ENCODE results near the gene SFRP5.

SFRP5 gene

GRCh38 chr10:97765201-97765600 lies 6.6 kb downstream of the SFRP5 start:
- no peak for DNase-seq (ENCODE audit: low read depth in 2 of 2)

DNA sequence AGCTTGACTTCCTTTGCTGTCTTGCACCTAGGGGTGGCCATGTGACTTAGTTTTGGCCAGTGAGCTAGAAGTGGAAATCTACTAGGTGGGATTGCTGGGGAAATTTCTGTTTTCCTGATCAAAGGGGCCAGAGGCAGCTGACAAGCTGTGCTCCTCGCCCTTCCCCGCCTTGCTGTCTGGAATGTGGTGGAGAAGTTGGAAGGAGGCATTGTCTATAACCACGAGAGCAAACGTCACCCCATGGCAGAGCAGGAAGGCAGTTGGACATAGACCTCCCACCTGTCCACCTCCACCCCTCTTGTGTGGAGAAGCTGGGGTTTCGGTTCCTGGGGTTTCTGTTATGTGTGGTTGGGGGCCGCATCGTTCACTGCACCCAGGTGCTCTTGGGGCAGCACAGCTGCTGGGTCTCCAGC lies 7.3 kb downstream of the SFRP5 start:
- no peak for DNase-seq (ENCODE audit: low read depth in 2 of 2)

- no peak for DNase-seq (ENCODE audit: low read depth in 2 of 2)
Measured at GRCh38 chr10:97763947-97764346, 7.9 kb downstream of the SFRP5 start.

DNA sequence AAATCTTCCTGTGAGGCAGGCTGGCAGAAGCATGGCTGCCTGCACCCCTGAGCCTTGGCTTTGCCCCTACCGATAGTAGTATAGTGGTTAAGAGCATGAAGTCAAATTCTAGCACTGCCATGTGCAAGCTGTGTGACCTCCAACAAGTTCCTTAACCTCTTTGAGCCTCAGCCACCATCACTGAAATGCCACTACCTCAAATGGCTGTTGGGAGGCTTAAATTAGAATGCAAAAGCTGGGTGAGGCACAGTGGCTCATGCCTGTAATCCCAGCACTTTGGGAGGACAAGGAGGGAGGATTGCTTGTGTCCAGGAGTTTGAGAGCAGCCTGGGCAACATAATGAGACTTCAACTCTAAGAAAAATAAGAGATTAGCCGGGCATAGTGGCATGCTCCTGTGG lies 8.4 kb downstream of the SFRP5 start:
- DNase-seq (ENCODE audit: low read depth in 2 of 2) = no peak

DNA sequence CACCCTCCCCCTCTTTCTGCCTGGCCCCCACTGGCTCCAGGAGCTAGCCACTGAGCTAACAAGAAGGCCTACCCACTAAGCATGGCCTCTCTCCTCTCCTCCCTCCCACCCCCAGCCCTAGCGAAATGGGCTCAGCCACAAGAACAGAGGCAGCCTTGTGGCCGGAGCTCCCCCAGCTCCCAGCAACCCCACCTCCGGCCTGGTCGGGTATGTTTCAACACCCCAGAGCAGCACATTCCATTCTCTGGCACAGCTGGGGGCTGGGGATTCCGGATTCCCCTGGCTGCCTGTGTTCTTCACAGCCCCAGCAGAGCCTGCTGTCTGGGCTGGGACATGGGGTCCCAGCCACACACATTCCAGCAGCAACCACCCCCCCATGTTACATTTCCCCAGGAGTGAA lies 9.0 kb downstream of the SFRP5 start:
- DNase-seq (ENCODE audit: low read depth in 2 of 2) = no peak

DNA sequence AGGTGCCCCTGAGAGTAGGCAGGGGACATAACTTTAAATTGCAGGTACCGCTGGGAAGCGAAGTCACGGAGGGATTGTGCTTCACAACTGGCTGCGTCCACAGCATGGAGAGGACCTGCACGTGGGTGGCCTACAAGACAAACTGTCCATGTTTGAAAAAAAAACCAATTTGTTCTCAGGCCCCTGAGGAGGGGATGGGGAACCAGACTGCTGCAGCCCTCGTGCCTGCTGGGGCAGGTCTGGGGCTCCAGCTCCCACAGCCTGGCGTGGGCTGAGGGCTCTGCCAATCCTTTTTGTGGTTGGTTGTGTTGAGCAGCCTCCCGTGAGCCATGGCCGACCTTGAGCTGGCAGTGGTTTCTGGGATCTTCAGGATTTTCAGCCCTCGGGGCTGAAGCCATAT lies 9.7 kb downstream of the SFRP5 start:
- DNase-seq (ENCODE audit: low read depth in 2 of 2) = no peak

GRCh38 chr10:97761331-97761865 lies 10.4 kb downstream of the SFRP5 start:
- DNase-seq (ENCODE audit: low read depth in 2 of 2) = no peak

DNA sequence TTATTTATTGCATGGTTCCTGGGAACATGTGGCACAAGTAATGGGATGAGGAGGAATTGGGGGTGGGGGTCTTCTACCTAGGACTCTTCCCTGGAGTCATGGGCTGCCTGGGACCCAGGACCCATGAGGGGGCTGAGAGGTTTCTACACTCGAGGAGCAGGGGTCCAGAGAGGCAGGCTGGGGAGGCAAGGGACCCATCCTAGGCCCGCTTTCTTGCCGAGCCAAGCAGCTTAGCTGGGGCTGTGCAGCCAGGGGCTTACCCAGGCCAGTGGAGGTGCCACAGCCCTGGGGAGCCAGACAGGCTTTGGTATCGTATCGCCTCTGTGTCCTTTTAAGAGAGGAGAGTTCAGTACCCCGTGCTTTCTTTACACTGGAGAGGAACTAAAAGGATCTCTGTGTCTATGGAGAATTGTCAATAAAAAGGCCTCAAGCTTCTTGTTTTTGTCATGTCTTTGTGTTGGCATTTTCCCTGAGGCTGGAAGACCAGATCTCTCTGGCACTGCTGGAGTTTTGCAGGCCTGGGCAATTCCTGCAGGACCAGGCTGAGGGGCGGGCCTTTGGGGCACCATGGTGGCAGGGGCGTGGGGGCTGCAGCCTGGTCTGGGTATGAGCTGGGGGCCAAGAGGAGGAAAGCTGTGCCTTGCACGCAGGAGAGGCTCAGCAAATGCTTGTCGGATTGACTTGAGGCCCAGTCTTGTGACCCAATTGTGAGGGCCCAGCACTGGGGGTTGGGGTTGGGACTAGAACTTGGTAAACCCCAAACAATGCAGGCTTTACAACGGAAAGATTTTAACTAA lies 11.1 kb downstream of the SFRP5 start:
- no peak for DNase-seq (ENCODE audit: low read depth in 2 of 2)

DNA sequence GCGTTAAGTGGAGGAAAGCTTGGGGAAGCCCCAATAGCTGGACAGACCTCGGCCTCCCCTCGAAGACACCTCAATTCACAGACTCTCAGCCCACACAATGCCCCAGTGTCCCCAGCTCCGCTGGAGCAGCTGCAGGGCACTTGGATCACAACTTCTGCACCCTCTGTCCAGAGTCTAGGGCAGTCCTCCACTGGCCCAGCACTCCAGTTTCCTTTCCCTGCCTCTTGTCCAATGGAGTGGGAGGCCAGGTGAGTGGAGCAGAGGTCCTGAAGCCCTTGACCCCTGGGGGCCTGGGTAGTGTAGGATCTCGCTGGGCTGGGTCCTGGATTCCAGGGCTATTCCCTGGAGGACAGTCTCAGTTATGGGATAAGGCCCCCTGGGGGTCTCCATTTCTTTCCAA lies 11.9 kb downstream of the SFRP5 start:
- no peak for DNase-seq (ENCODE audit: low read depth in 2 of 2)

DNA sequence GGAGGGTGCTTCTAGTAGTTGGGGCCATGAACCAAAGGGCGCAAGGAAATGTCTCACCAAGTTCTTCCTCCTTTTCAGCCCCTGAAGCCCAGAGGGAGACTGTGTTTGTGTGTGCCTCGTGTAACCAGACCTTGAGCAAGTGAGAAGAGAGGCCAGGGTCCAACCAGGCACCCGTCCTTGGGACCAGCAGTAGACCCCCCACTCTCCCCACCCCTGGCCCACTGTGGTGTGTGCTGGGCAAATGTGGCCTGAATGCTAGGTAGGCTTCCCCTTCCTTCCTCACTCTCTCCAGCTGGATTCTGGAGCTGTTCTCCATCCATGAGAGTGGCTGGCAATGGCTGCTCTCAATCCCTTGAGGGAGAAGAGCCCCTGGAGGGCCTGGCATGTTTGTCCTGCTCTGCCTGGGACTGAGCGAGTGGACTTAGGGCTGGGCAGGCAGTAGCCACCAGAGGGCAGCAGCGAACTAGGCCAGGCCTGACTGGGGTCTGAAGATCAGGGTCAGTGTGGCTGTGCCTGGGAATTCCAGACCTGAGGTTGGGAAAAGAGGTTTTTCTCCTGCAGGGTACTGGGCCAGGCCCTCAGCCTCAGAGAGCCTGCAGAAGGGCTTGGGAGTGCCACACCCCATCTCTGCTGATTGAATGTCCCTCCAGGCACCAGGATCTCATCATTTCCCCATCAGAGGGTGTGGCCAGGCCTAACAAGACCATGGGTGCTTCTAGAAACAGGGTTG lies 12.5 kb downstream of the SFRP5 start:
- DNase-seq (ENCODE audit: low read depth in 2 of 2) = peak in 1 of 2 donors; percentile 18

GRCh38 chr10:97757471-97757870 lies 14.3 kb downstream of the SFRP5 start:
- DNase-seq (ENCODE audit: low read depth in 2 of 2) = no peak

GRCh38 chr10:97755718-97756117 lies 16.1 kb downstream of the SFRP5 start:
- no peak for DNase-seq (ENCODE audit: low read depth in 2 of 2)

DNA sequence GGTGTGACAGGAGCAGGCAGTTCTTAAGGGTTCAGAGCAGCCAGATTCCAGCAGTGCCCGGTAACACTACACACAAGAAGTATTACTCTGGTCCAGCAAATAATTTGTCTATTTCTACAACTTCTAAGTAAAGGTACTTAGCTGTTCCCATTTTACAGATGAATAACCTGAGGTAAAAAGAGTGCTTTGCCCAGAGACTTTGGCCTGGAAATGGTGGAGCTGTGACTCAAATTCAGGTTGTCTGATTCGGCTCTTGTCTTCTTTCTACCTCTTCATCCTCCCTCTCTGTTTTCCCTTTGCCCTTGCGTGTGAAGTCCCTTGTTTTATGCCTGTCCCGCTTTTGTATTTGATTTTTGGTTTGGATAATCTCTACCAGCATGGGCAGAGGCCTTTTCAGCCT lies 17.1 kb downstream of the SFRP5 start:
- DNase-seq (ENCODE audit: low read depth in 2 of 2) = no peak

DNA sequence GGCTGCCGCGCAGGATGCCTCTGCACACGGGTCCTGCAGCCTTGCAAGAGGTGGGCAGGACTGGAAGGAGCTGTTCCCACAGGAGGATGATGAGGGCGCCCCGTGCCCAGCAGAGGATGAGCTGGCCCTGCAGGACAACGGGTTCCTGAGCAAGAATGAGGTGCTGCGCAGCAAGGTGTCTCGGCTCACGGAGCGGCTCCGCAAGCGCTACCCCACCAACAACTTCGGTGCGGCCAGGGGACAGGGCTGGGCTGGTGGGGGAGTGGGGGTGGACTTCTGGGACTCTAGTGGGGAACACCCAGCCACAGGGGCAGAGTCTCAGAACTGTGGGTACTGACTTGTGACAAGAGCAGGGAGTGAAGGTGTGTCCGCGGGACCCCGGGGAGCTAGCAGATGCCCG lies 18.8 kb downstream of the SFRP5 start:
- DNase-seq (ENCODE audit: low read depth in 2 of 2) = no peak

DNA sequence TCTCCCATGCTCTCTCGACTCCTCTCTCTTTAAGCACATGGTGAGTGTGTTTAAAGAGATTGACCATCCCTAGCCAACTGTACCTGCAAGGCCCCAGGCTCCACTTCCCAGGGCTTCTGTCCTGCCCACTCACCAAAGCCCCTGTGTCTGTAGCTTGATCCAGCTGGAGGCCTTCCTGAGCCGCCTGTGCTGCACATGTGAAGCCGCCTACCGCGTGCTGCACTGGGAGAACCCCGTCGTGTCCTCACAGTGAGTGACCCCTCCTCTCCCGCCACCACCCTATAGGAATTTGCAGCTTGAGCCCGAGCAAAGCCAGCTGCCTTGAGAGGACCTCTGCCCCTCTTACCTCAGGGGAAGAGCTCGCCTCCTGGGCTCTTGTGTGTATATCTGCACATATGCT lies 23.7 kb downstream of the SFRP5 start:
- no peak for DNase-seq (ENCODE audit: low read depth in 2 of 2)

- no peak for DNase-seq (ENCODE audit: low read depth in 2 of 2)
Measured at GRCh38 chr10:97747573-97747972, 24.2 kb downstream of the SFRP5 start.

- DNase-seq (ENCODE audit: low read depth in 2 of 2) = no peak
Measured at GRCh38 chr10:97744405-97745035, 27.3 kb downstream of the SFRP5 start.

DNA sequence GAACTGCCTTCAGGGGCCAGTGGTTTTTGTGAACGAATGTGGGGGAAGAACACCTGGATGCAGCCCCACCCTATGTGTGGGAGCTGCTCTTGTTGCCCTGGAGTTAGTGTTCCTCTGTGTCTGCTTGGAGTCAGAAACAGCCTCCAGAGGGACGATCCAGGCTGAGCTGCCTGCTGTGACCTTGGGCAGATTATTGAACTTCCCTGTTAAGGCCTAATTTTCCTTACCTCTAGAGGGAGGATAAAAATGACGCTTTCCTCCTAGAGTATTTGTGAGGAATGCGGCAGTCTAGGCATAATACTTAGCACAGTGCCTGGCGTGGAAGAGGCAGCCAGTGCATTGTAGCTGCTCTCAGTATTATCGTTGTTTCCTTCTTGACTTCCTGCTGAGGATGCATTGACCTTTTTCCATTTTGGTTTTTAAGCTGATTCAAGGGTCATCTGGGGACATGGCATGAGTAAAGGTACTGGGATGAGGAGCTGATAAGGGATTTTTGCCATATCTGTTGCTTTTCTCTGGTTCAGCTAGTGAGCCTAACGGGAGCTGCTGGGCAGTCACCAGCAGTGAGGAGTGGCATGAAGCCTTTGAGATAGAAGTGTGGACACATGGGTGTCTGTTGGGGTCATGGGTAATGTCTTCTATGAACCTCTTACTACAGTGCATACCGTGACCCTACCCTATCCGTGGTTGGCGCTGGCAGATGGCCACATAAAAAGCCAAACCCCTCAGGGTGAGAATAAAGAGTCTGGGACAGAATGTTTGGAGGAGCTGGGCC lies 28.4 kb downstream of the SFRP5 start:
- no peak for DNase-seq (ENCODE audit: low read depth in 2 of 2)

GRCh38 chr10:97740613-97741012 lies 31.2 kb downstream of the SFRP5 start:
- no peak for DNase-seq (ENCODE audit: low read depth in 2 of 2)

DNA sequence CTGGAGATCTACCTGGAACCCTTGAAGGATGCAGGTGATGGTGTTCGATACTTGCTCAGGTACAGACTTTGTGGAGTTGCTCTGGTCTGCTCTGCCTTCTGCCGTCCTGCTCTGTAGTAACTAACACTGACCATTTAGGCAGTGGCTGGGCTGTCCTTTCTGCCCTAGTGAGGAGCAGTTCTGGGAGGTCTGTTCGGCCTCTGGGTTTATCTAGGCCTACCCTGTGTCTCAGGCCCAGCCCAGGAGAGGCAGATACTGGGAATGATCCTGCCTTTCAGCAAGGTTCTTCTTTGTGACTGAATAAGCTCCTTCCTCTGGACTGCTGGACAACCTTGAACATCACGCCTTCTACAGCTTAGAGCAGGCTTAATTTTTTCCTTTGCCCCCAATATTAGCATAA lies 33.2 kb downstream of the SFRP5 start:
- no peak for DNase-seq (ENCODE audit: low read depth in 2 of 2)

- no peak for DNase-seq (ENCODE audit: low read depth in 2 of 2)
Measured at GRCh38 chr10:97737770-97738265, 34.0 kb downstream of the SFRP5 start.

All from stimulated activated CD4-positive, alpha-beta T cell treated with anti-CD3 and anti-CD28 coated beads, Interleukin-1b, Interleukin-23, amount 100 ng/mL, for 1 hour (primary cell).